Keratinocyte (primary cell): ENCODE measurements around the gene PREP. TPM values are rescaled to one million over a fixed set of nuclear protein-coding genes. Genes with fewer than 3 reads are reported as not detected.

Experiments used
- DNase-seq: peaks from one replicate; pipeline ENCODE4 v3.0.0-alpha.2; 2011; ENCODE audit warnings: low read depth, missing footprints, low spot score
- FAIRE-seq: peaks from 2 replicates; lab custom pipeline; 2011; peaks lifted over from hg19 to GRCh38; lab: Jason Lieb, UNC
- H2AFZ ChIP-seq: 2 replicates; pipeline ENCODE4 v1.6.0; 2012; ENCODE audit warnings: low read length, control low read depth, inconsistent platforms; ENCODE audit not compliant: control insufficient read depth
- H3K27ac ChIP-seq: 2 replicates; pipeline ENCODE4 v1.5.1; 2011; ENCODE audit warnings: low read length; ENCODE audit not compliant: control insufficient read depth, insufficient read depth
- H3K27me3 ChIP-seq: 3 replicates; pipeline ENCODE4 v1.6.0; 2011; ENCODE audit warnings: low read length; ENCODE audit not compliant: control insufficient read depth, insufficient read depth; ENCODE audit errors: extremely low read depth
- H3K36me3 ChIP-seq, 2 experiments: 2 replicates in 1 of 2; 3 replicates in 1 of 2; pipeline ENCODE4 v1.5.1; 2011; ENCODE audit warnings: low read length in 2 of 2, mild to moderate bottlenecking in 1 of 2; ENCODE audit not compliant: control insufficient read depth in 2 of 2, insufficient read depth in 2 of 2; ENCODE audit errors: extremely low read depth in 1 of 2
- H3K4me1 ChIP-seq: 3 replicates; pipeline ENCODE4 v1.5.1; 2011; ENCODE audit warnings: low read length; ENCODE audit not compliant: control insufficient read depth, insufficient read depth; ENCODE audit errors: extremely low read depth
- H3K4me2 ChIP-seq: 3 replicates; pipeline ENCODE4 v1.6.0; 2011; ENCODE audit warnings: low read depth, low read length; ENCODE audit not compliant: control insufficient read depth, insufficient read depth; ENCODE audit errors: extremely low read depth
- H3K4me3 ChIP-seq, 3 experiments: fragments of 200-600 bp in 1 of 3; sonication (generic) in 1 of 3; 2 replicates in 2 of 3; 3 replicates in 1 of 3; pipeline ENCODE4 v1.5.1; 2011 to 2016; ENCODE audit warnings: low read length in 3 of 3, mild to moderate bottlenecking in 3 of 3, control low read depth in 2 of 3, inconsistent platforms in 1 of 3, low read depth in 1 of 3, mixed read lengths in 1 of 3, mixed run types in 1 of 3, moderate library complexity in 1 of 3; ENCODE audit not compliant: control insufficient read depth in 2 of 3, insufficient read depth in 2 of 3; ENCODE audit errors: extremely low read depth in 1 of 3
- H3K79me2 ChIP-seq: 2 replicates; pipeline ENCODE4 v1.6.0; 2012; ENCODE audit warnings: low read length; ENCODE audit not compliant: control insufficient read depth, insufficient read depth
- H3K9ac ChIP-seq: 3 replicates; pipeline ENCODE4 v1.6.0; 2011; ENCODE audit warnings: low read length; ENCODE audit not compliant: control insufficient read depth, insufficient read depth; ENCODE audit errors: extremely low read depth
- H3K9me1 ChIP-seq: 3 replicates; pipeline ENCODE4 v1.6.0; 2011; ENCODE audit warnings: low read length; ENCODE audit not compliant: control insufficient read depth, insufficient read depth; ENCODE audit errors: extremely low read depth
- H3K9me3 ChIP-seq: 2 replicates; pipeline ENCODE4 v1.5.1; 2012; ENCODE audit warnings: low read depth, low read length; ENCODE audit not compliant: control insufficient read depth
- H4K20me1 ChIP-seq: 3 replicates; pipeline ENCODE4 v1.6.0; 2011; ENCODE audit warnings: low read length; ENCODE audit not compliant: control insufficient read depth, insufficient read depth; ENCODE audit errors: extremely low read depth
- EZH2 ChIP-seq: IDR thresholded peaks from one replicate; pipeline ENCODE4 v1.6.1; 2012; ENCODE audit warnings: inconsistent platforms, mild to moderate bottlenecking, low read length, moderate library complexity
- dilution Hi-C: fragments of 300-500 bp; cut with MboI; formaldehyde crosslinking; loops from one replicate; pipeline ENCODE4 v1.7.0; 2020; ENCODE audit warnings: low sequenced_read_pairs; ENCODE audit not compliant: extremely low pct_ligation_motif_present
- polyA plus RNA-seq, 5 experiments: library from polyadenylated mRNA; depleted of rRNA in 3 of 5; stranded (reverse) in 3 of 5; stranded (forward) in 1 of 5; unstranded in 1 of 5; fragments of >200 nt; gene quantifications; 1 replicate in 1 of 5; 2 replicates in 3 of 5; 3 replicates in 1 of 5; pipeline versions ENCODE4 v1.2.1 to v1.2.3, GENCODE V29; 2011 to 2012; ENCODE audit warnings: missing spikeins in 2 of 5, low read depth in 1 of 5, low replicate concordance in 1 of 5
- TF ChIP-seq, protein P1 (sequence below), 3 experiments: IDR thresholded peaks in 1 of 3; conservative IDR thresholded peaks in 1 of 3; optimal IDR thresholded peaks in 1 of 3; 2 replicates in 2 of 3; 3 replicates in 1 of 3; pipeline versions ENCODE3 to v1.5.1; 2011; ENCODE audit warnings: low read length in 3 of 3, mild to moderate bottlenecking in 3 of 3, moderate library complexity in 2 of 3, control low read depth in 1 of 3, inconsistent platforms in 1 of 3; ENCODE audit not compliant: insufficient read depth in 2 of 3; ENCODE audit errors: extremely low read depth in 1 of 3

Gene PREP
- polyA plus RNA-seq, 1 donor (not counting 4 experiments of a cell fraction or from before 2014, with no cell fraction given), result 48.3 TPM

- Histone ChIP-seq H3K27ac (no peak overlapping the region), H3K4me3 (no peak overlapping the region), H3K27me3 (no peaks in the 10 kb centered on the region), H3K9ac (no peak overlapping the region), H4K20me1 (no peaks in the 10 kb centered on the region), H3K4me2 (no peak overlapping the region), H3K4me1 (peaks cover 42% of the 10 kb centered on the region), H3K9me1 (peaks cover 3% of the 10 kb centered on the region), H3K36me3 (peaks cover 6 to 7% of the 10 kb centered on the region in 2 experiments), H3K9me3 (no peaks in the 10 kb centered on the region), H3K79me2 (peaks cover 61% of the 10 kb centered on the region), H2AFZ (no peak overlapping the region)
- FAIRE-seq (no peak), DNase-seq (no peak)
- dilution Hi-C loops, result no loop called here
- TF ChIP-seq, protein P1, sequence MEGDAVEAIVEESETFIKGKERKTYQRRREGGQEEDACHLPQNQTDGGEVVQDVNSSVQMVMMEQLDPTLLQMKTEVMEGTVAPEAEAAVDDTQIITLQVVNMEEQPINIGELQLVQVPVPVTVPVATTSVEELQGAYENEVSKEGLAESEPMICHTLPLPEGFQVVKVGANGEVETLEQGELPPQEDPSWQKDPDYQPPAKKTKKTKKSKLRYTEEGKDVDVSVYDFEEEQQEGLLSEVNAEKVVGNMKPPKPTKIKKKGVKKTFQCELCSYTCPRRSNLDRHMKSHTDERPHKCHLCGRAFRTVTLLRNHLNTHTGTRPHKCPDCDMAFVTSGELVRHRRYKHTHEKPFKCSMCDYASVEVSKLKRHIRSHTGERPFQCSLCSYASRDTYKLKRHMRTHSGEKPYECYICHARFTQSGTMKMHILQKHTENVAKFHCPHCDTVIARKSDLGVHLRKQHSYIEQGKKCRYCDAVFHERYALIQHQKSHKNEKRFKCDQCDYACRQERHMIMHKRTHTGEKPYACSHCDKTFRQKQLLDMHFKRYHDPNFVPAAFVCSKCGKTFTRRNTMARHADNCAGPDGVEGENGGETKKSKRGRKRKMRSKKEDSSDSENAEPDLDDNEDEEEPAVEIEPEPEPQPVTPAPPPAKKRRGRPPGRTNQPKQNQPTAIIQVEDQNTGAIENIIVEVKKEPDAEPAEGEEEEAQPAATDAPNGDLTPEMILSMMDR (optimal IDR thresholded peaks at IDR 0.05 in 1 of 3, IDR thresholded peaks at IDR 0.05 in 1 of 3, conservative IDR thresholded peaks at IDR 0.05 in 1 of 3; ENCODE audit: extremely low read depth in 1 of 3, insufficient read depth in 2 of 3, low read length in 3 of 3), result no peak
- TF ChIP-seq EZH2, result no peak
Measured at GRCh38 chr6:105397987-105398386, 4.9 kb downstream of the PREP start.

- dilution Hi-C loops, result no loop called here
- Histone ChIP-seq H3K4me1 (peaks cover 10% of the 10 kb centered on the region), H4K20me1 (no peaks in the 10 kb centered on the region), H2AFZ (no peak overlapping the region), H3K9me1 (no peaks in the 10 kb centered on the region), H3K9ac (no peak overlapping the region), H3K27ac (no peak overlapping the region), H3K79me2 (peaks cover 47% of the 10 kb centered on the region), H3K36me3 (peaks cover 13 to 20% of the 10 kb centered on the region in 2 experiments), H3K27me3 (no peaks in the 10 kb centered on the region), H3K9me3 (no peaks in the 10 kb centered on the region), H3K4me2 (no peak overlapping the region), H3K4me3 (no peak overlapping the region)
- TF ChIP-seq, protein P1 (optimal IDR thresholded peaks at IDR 0.05 in 1 of 3, IDR thresholded peaks at IDR 0.05 in 1 of 3, conservative IDR thresholded peaks at IDR 0.05 in 1 of 3; ENCODE audit: extremely low read depth in 1 of 3, insufficient read depth in 2 of 3, low read length in 3 of 3), result no peak
- TF ChIP-seq EZH2, result no peak
- DNase-seq (no peak), FAIRE-seq (no peak)
Measured at GRCh38 chr6:105391705-105392104, 11.2 kb downstream of the PREP start.
